Measurements from ENCODE around the gene FAM50A. TPM values are rescaled to one million over a fixed set of nuclear protein-coding genes. Genes with fewer than 3 reads are reported as not detected.

FAM50A gene
- total and polyA plus RNA-seq, 4 donors: 10.9 to 25.1 (median 14.0) TPM

DNA sequence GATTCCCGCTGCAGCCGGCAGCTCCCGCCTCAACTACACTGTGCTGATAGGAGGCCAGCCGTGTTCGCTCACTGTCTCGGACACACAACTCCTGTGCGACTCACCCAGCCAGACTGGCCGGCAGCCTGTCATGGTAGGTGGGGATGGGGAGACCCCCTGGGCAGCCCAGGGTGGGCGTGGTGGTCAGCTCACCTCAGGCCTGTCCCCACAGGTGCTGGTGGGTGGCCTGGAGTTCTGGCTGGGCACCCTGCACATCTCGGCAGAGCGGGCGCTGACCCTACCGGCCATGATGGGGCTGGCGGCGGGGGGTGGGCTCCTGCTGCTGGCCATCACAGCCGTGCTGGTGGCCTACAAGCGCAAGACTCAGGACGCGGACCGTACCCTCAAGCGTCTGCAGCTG lies 23.6 kb downstream of the FAM50A start:
- no peaks in the 10 kb centered on the region for H3K4me1 ChIP-seq (ENCODE audit: control insufficient read depth in 4 of 4, insufficient read depth in 4 of 4, low read length in 3 of 4)
- DNase-seq (ENCODE audit: low spot score): no peak
- WGBS: 98% methylated on average over 21 of the region's 21 CpGs
- TF ChIP-seq FOXA2 (IDR thresholded peaks at IDR 0.05) (no peak), NR2F2 (IDR thresholded peaks at IDR 0.05) (no peak), HNF4A (conservative IDR thresholded peaks at IDR 0.05) (no peak), GABPA (IDR thresholded peaks at IDR 0.05 in 1 of 2, conservative IDR thresholded peaks at IDR 0.05 in 1 of 2) (no peak), RXRA (IDR thresholded peaks at IDR 0.05) (no peak)
- TF ChIP-seq, protein P1, sequence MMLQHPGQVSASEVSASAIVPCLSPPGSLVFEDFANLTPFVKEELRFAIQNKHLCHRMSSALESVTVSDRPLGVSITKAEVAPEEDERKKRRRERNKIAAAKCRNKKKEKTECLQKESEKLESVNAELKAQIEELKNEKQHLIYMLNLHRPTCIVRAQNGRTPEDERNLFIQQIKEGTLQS (IDR thresholded peaks at IDR 0.05): no peak
- no peaks in the 10 kb centered on the region for H3K9me3 ChIP-seq (ENCODE audit: control insufficient read depth in 4 of 4, low read length in 3 of 4)
- no peak overlapping the region for H3K27ac ChIP-seq (ENCODE audit: low read depth in 1 of 2, low read length in 2 of 2)
- H3K4me3 ChIP-seq (ENCODE audit: low read depth in 1 of 3, low read length in 3 of 3): no peak overlapping the region
- H3K9ac ChIP-seq (ENCODE audit: low read depth in 1 of 2, low read length in 2 of 2): no peak overlapping the region
- peaks cover 0 to 2% (median 0%) of the 10 kb centered on the region in 4 donors for H3K36me3 ChIP-seq (ENCODE audit: control insufficient read depth in 4 of 4, insufficient read depth in 3 of 4, low read depth in 1 of 4, low read length in 3 of 4)
- H3K27me3 ChIP-seq (ENCODE audit: control insufficient read depth in 4 of 4, insufficient read depth in 4 of 4, low read length in 3 of 4): no peaks in the 10 kb centered on the region

GRCh38 chrX:154468217-154468616 lies 24.3 kb downstream of the FAM50A start:
- Histone ChIP-seq H3K4me1 (ENCODE audit: control insufficient read depth in 4 of 4, insufficient read depth in 4 of 4, low read length in 3 of 4) (no peaks in the 10 kb centered on the region), H3K9me3 (ENCODE audit: control insufficient read depth in 4 of 4, low read length in 3 of 4) (no peaks in the 10 kb centered on the region), H3K27me3 (ENCODE audit: control insufficient read depth in 4 of 4, insufficient read depth in 4 of 4, low read length in 3 of 4) (no peaks in the 10 kb centered on the region), H3K9ac (ENCODE audit: low read depth in 1 of 2, low read length in 2 of 2) (no peak overlapping the region), H3K36me3 (ENCODE audit: control insufficient read depth in 4 of 4, insufficient read depth in 3 of 4, low read depth in 1 of 4, low read length in 3 of 4) (peaks cover 0 to 2% (median 0%) of the 10 kb centered on the region in 4 donors), H3K4me3 (ENCODE audit: low read depth in 1 of 3, low read length in 3 of 3) (no peak overlapping the region), H3K27ac (ENCODE audit: low read depth in 1 of 2, low read length in 2 of 2) (no peak overlapping the region)
- DNase-seq (ENCODE audit: low spot score): no peak
- WGBS: 98% methylated on average over 23 of the region's 23 CpGs
- TF ChIP-seq, protein P2, sequence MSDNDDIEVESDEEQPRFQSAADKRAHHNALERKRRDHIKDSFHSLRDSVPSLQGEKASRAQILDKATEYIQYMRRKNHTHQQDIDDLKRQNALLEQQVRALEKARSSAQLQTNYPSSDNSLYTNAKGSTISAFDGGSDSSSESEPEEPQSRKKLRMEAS (IDR thresholded peaks at IDR 0.05): no peak
- no peak for TF ChIP-seq YY1 (IDR thresholded peaks at IDR 0.05)
- TF ChIP-seq EGR1 (IDR thresholded peaks at IDR 0.05; ENCODE audit: low read depth in 2 of 2): no peak
- no peak for TF ChIP-seq HNF4G (IDR thresholded peaks at IDR 0.05)
- no peak for TF ChIP-seq RAD21 (IDR thresholded peaks at IDR 0.05)
- no peak for TF ChIP-seq JUND (IDR thresholded peaks at IDR 0.05)
- TF ChIP-seq NR2F2 (IDR thresholded peaks at IDR 0.05): no peak
- TF ChIP-seq GABPA (IDR thresholded peaks at IDR 0.05 in 1 of 2, conservative IDR thresholded peaks at IDR 0.05 in 1 of 2): no peak
- no peak for TF ChIP-seq SP1 (IDR thresholded peaks at IDR 0.05)
- TF ChIP-seq, protein P3, sequence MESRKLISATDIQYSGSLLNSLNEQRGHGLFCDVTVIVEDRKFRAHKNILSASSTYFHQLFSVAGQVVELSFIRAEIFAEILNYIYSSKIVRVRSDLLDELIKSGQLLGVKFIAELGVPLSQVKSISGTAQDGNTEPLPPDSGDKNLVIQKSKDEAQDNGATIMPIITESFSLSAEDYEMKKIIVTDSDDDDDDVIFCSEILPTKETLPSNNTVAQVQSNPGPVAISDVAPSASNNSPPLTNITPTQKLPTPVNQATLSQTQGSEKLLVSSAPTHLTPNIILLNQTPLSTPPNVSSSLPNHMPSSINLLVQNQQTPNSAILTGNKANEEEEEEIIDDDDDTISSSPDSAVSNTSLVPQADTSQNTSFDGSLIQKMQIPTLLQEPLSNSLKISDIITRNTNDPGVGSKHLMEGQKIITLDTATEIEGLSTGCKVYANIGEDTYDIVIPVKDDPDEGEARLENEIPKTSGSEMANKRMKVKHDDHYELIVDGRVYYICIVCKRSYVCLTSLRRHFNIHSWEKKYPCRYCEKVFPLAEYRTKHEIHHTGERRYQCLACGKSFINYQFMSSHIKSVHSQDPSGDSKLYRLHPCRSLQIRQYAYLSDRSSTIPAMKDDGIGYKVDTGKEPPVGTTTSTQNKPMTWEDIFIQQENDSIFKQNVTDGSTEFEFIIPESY (IDR thresholded peaks at IDR 0.05): no peak
- TF ChIP-seq FOXA2 (IDR thresholded peaks at IDR 0.05): no peak
- TF ChIP-seq HNF4A (conservative IDR thresholded peaks at IDR 0.05): no peak
- no peak for TF ChIP-seq TAF1 (conservative IDR thresholded peaks at IDR 0.05)
- TF ChIP-seq REST (IDR thresholded peaks at IDR 0.05): no peak

Data from liver (tissue), 9 donors.